Neural cell (in vitro differentiated cells): ENCODE data around the gene TAB2. TPM values are rescaled to one million over a fixed set of nuclear protein-coding genes. Genes with fewer than 3 reads are reported as not detected.

Experiments used
- H2AFZ ChIP-seq: fragments of 200-600, 300-800 bp; sonication (generic), shearing (Covaris generic); 2 replicates; pipeline ENCODE4 v1.6.0; 2014; ENCODE audit warnings: low read depth, mild to moderate bottlenecking, antibody characterized with exemption, low read length, moderate library complexity
- H3F3A ChIP-seq: fragments of 200-600 bp; shearing (Covaris generic); 2 replicates; pipeline ENCODE4 v1.6.1; 2016; ENCODE audit warnings: mild to moderate bottlenecking, moderate library complexity, mixed read lengths, antibody characterized with exemption, low read length; ENCODE audit not compliant: insufficient read depth, poor library complexity, severe bottlenecking
- H3K27ac ChIP-seq: fragments of 200-600, 300-800 bp; sonication (generic), shearing (Covaris generic); 2 replicates; pipeline ENCODE4 v1.5.1; 2014; ENCODE audit warnings: mild to moderate bottlenecking, low read length, moderate library complexity
- H3K27me3 ChIP-seq: fragments of 300-800, 200-600 bp; sonication (generic), shearing (Covaris generic); 2 replicates; pipeline ENCODE4 v1.6.0; 2014; ENCODE audit warnings: mild to moderate bottlenecking, low read depth, low read length, moderate library complexity; ENCODE audit not compliant: insufficient read depth
- H3K36me3 ChIP-seq: fragments of 300-800, 200-600 bp; sonication (generic), shearing (Covaris generic); 2 replicates; pipeline ENCODE4 v1.5.1; 2014; ENCODE audit warnings: mild to moderate bottlenecking, antibody characterized with exemption, low read length, moderate library complexity; ENCODE audit not compliant: insufficient read depth
- H3K4me2 ChIP-seq: fragments of 300-800, 200-600 bp; sonication (generic), shearing (Covaris generic); 2 replicates; pipeline ENCODE4 v1.6.0; 2014; ENCODE audit warnings: mild to moderate bottlenecking, low read length
- H3K4me3 ChIP-seq: fragments of 300-800, 200-600 bp; sonication (generic), shearing (Covaris generic); 2 replicates; pipeline ENCODE4 v1.5.1; 2014; ENCODE audit warnings: mild to moderate bottlenecking, low read length, moderate library complexity
- H3K79me2 ChIP-seq: fragments of 200-600 bp; shearing (Covaris generic); replicated peaks from 2 replicates; pipeline ENCODE4 v1.6.0; 2014; ENCODE audit warnings: mild to moderate bottlenecking, low read length, moderate library complexity; ENCODE audit not compliant: insufficient read depth
- H3K9ac ChIP-seq: fragments of 300-800, 200-600 bp; sonication (generic), shearing (Covaris generic); 2 replicates; pipeline ENCODE4 v1.6.1; 2016; ENCODE audit warnings: mild to moderate bottlenecking, low read length, mixed read lengths
- H3K9me2 ChIP-seq: fragments of 200-600 bp; shearing (Covaris generic); 2 replicates; pipeline ENCODE4 v1.6.1; 2016; ENCODE audit warnings: mild to moderate bottlenecking, low read length, mixed read lengths; ENCODE audit not compliant: insufficient read depth
- H3K9me3 ChIP-seq: fragments of 200-600, 300-800 bp; sonication (generic), shearing (Covaris generic); 2 replicates; pipeline ENCODE4 v1.6.1; 2016; ENCODE audit warnings: mild to moderate bottlenecking, mixed run types, low read length, moderate library complexity, mixed read lengths
- H4K20me1 ChIP-seq: fragments of 200-600 bp; shearing (Covaris generic); 2 replicates; pipeline ENCODE4 v1.6.1; 2016; ENCODE audit warnings: mild to moderate bottlenecking, mixed run types; ENCODE audit not compliant: insufficient read depth
- CTCF ChIP-seq: fragments of 450-650 bp; IDR thresholded peaks from 2 replicates; pipeline ENCODE4 v1.5.1; 2014; ENCODE audit warnings: antibody characterized with exemption, mild to moderate bottlenecking, moderate library complexity; ENCODE audit not compliant: poor library complexity, severe bottlenecking
- EP300 ChIP-seq: fragments of 450-650 bp; conservative IDR thresholded peaks from 2 replicates; pipeline ENCODE4 v1.6.1; 2014; ENCODE audit warnings: antibody characterized with exemption, mild to moderate bottlenecking, moderate library complexity; ENCODE audit not compliant: poor library complexity, severe bottlenecking
- EZH2 ChIP-seq: fragments of 200-600, 300-800 bp; shearing (Covaris generic), sonication (generic); IDR thresholded peaks from 2 replicates; pipeline ENCODE4 v1.6.1; 2014; ENCODE audit warnings: antibody characterized with exemption, low read length, borderline replicate concordance, mild to moderate bottlenecking; ENCODE audit not compliant: insufficient read depth, poor library complexity, severe bottlenecking
- MXI1 ChIP-seq: fragments of 450-650 bp; conservative IDR thresholded peaks from 2 replicates; pipeline ENCODE4 v1.6.1; 2014; ENCODE audit warnings: antibody characterized with exemption, mild to moderate bottlenecking; ENCODE audit not compliant: poor library complexity, severe bottlenecking
- POLR2AphosphoS5 ChIP-seq: IDR thresholded peaks from 2 replicates; pipeline ENCODE4 v1.6.1; 2012
- RAD21 ChIP-seq: fragments of 450-650 bp; conservative IDR thresholded peaks from 2 replicates; pipeline ENCODE4 v1.6.1; 2014; ENCODE audit warnings: antibody characterized with exemption, mild to moderate bottlenecking, moderate library complexity
- REST ChIP-seq: IDR thresholded peaks from 2 replicates; pipeline ENCODE4 v1.6.1; 2012; ENCODE audit warnings: borderline replicate concordance
- SMC3 ChIP-seq: fragments of 450-650 bp; conservative IDR thresholded peaks from 2 replicates; pipeline ENCODE4 v1.6.1; 2014; ENCODE audit warnings: antibody characterized with exemption, mild to moderate bottlenecking, moderate library complexity; ENCODE audit not compliant: poor library complexity
- TAF1 ChIP-seq: IDR thresholded peaks from 2 replicates; pipeline ENCODE4 v1.6.1; 2012; ENCODE audit warnings: low read depth
- polyA plus RNA-seq: library from polyadenylated mRNA; depleted of rRNA; stranded (reverse); fragments of >200 nt; gene quantifications from 2 replicates; pipeline ENCODE4 v1.2.3, GENCODE V29; 2014

The TAB2 gene
- polyA plus RNA-seq, 1 donor from 2014 or later, result 27.6 TPM

GRCh38 chr6:149334201-149334600, 16.7 kb downstream of the TAB2 start:
- Histone ChIP-seq H3K27ac (no peak overlapping the region), H4K20me1 (no peaks in the 10 kb centered on the region), H3K27me3 (no peaks in the 10 kb centered on the region), H3K36me3 (no peaks in the 10 kb centered on the region), H2AFZ (no peak overlapping the region), H3K9me2 (no peaks in the 10 kb centered on the region), H3K4me3 (no peak overlapping the region), H3K79me2 (peaks cover 98% of the 10 kb centered on the region), H3K9ac (no peak overlapping the region), H3F3A (no peaks in the 10 kb centered on the region), H3K4me2 (no peak overlapping the region), H3K9me3 (no peaks in the 10 kb centered on the region)
- TF ChIP-seq MXI1, result no peak
- TF ChIP-seq POLR2AphosphoS5, result no peak
- TF ChIP-seq REST, result no peak
- TF ChIP-seq EZH2, result no peak
- TF ChIP-seq RAD21, result no peak
- TF ChIP-seq EP300, result no peak
- TF ChIP-seq CTCF, result no peak
- no peak for TF ChIP-seq TAF1
- no peak for TF ChIP-seq SMC3

GRCh38 chr6:149334682-149335160, 17.2 kb downstream of the TAB2 start:
- Histone ChIP-seq H3K9me3 (no peaks in the 10 kb centered on the region), H3K27ac (no peak overlapping the region), H3F3A (no peaks in the 10 kb centered on the region), H3K4me2 (no peak overlapping the region), H3K79me2 (peaks cover 94% of the 10 kb centered on the region), H3K36me3 (no peaks in the 10 kb centered on the region), H4K20me1 (no peaks in the 10 kb centered on the region), H3K4me3 (no peak overlapping the region), H3K27me3 (no peaks in the 10 kb centered on the region), H2AFZ (no peak overlapping the region), H3K9ac (no peak overlapping the region), H3K9me2 (no peaks in the 10 kb centered on the region)
- no peak for TF ChIP-seq TAF1
- TF ChIP-seq EZH2, result no peak
- TF ChIP-seq SMC3, result no peak
- TF ChIP-seq EP300, result no peak
- no peak for TF ChIP-seq CTCF
- no peak for TF ChIP-seq RAD21
- TF ChIP-seq REST, result no peak
